ENCODE measurements around the gene MACROD2. TPM values are rescaled to one million over a fixed set of nuclear protein-coding genes. Genes with fewer than 3 reads are reported as not detected.

Gene MACROD2
- total RNA-seq, 1 experiment from 2014 or later = 1.6 TPM

- Histone ChIP-seq H4K20me1 (ENCODE audit: control insufficient read depth, insufficient read depth, insufficient read length) (no peaks in the 10 kb centered on the region), H3K4me2 (ENCODE audit: insufficient read depth, insufficient read length, low read length) (no peak overlapping the region), H3K9me3 (ENCODE audit: control insufficient read depth, low read depth, low read length) (no peaks in the 10 kb centered on the region), H4K5ac (ENCODE audit: insufficient read length, low read depth, low read length) (no peak overlapping the region), H2BK15ac (ENCODE audit: low read depth, low read length) (no peak overlapping the region), H3K56ac (ENCODE audit: insufficient read length, low read depth, low read length) (no peak overlapping the region), H3K23ac (ENCODE audit: insufficient read length, low read depth, low read length) (no peak overlapping the region), H3K23me2 (ENCODE audit: insufficient read length, low read depth, low read length, poor library complexity, severe bottlenecking) (no peaks in the 10 kb centered on the region), H3K18ac (ENCODE audit: insufficient read length, low read depth, low read length) (no peak overlapping the region), H4K91ac (ENCODE audit: insufficient read length, low read depth, low read length) (no peak overlapping the region), H3T11ph (ENCODE audit: low read length) (no peak overlapping the region), H2AFZ (ENCODE audit: low read length) (no peak overlapping the region), H3K27me3 (ENCODE audit: insufficient read depth, low read length) (no peaks in the 10 kb centered on the region), H2BK12ac (ENCODE audit: insufficient read length, low read depth, low read length) (no peak overlapping the region), H3K79me1 (ENCODE audit: insufficient read depth, low read depth, low read length, poor library complexity, severe bottlenecking) (no peaks in the 10 kb centered on the region), H3K79me2 (ENCODE audit: insufficient read depth, low read length) (no peaks in the 10 kb centered on the region), H3K9ac (ENCODE audit: extremely low read depth, insufficient read length, low read length) (no peak overlapping the region), H4K8ac (replicated peaks; ENCODE audit: insufficient read length, low read depth, low read length) (no peak overlapping the region), H2BK5ac (ENCODE audit: insufficient read length, low read length) (no peak overlapping the region), H2BK120ac (ENCODE audit: low read depth, low read length, poor library complexity, severe bottlenecking) (no peak overlapping the region), H2BK20ac (ENCODE audit: low read depth, low read length, poor library complexity, severe bottlenecking) (no peak overlapping the region), H2AK5ac (ENCODE audit: insufficient read length, low read length) (no peak overlapping the region), H3K14ac (ENCODE audit: insufficient read depth, low read length) (no peak overlapping the region), H3K4ac (ENCODE audit: low read depth, low read length) (no peak overlapping the region), H3K27ac (ENCODE audit: insufficient read length, low read depth, low read length) (no peak overlapping the region), H3K4me1 (ENCODE audit: insufficient read depth, low read length) (no peaks in the 10 kb centered on the region)
- Mint-ChIP-seq H3K36me3 (ENCODE audit: insufficient read depth in 1 of 3, low read depth in 3 of 3) (peaks cover 8 to 17% (median 8%) of the 10 kb centered on the region in 3 experiments; a peak in 5 of 7 replicates), H3K27me3 (ENCODE audit: low read depth) (peaks cover 2% of the 10 kb centered on the region; the same call in 1 of the 2 replicates), H3K4me3 (no peak overlapping the region), H3K4me1 (peaks cover 3 to 4% of the 10 kb centered on the region in 2 experiments; a peak in 3 of 4 replicates), H3K9me3 (peaks cover 11% of the 10 kb centered on the region in 2 experiments), H3K27ac (no peak overlapping the region; a peak in 1 of 7 replicates)
- no peak for TF ChIP-seq CTCF (conservative IDR thresholded peaks at IDR 0.05)
- no CpG with 5 or more reads among the region's 2 CpGs for WGBS (ENCODE audit: extremely low coverage, insufficient read length, low lambda C conversion rate)
- DNase-seq = no peak
These were observed 676.8 kb downstream of the MACROD2 start for GRCh38 chr20:14672066-14672465.

All from H9 (cell line).